ENCODE results near the gene HOXA3. TPM values are rescaled to one million over a fixed set of nuclear protein-coding genes. Genes with fewer than 3 reads are reported as not detected.

Gene HOXA3
- total and polyA plus RNA-seq, 9 of the 15 experiments (the other 6 are each of a cell fraction or from before 2014, with no cell fraction given), result 0.04 to 0.13 TPM; not detected in 7

GRCh38 chr7:27137640-27138315 is 14.6 kb downstream of the HOXA3 start (continued):
- TF ChIP-seq CHD1 (IDR thresholded peaks at IDR 0.05; ENCODE audit: low read length) (no peak), ZC3H8 (IDR thresholded peaks at IDR 0.05) (no peak), CSDE1 (IDR thresholded peaks at IDR 0.05) (no peak), MCM2 (IDR thresholded peaks at IDR 0.05; ENCODE audit: low read depth) (no peak), ZHX1 (conservative IDR thresholded peaks at IDR 0.05; ENCODE audit: low read length) (no peak)

GRCh38 chr7:27134392-27134791 is 18.0 kb downstream of the HOXA3 start:
- H3K36me3 ChIP-seq (ENCODE audit: control insufficient read depth, insufficient read depth, low read length), result no peaks in the 10 kb centered on the region
- ChIA-PET CTCF (ENCODE audit: low intra/inter-chr PET ratio) (no interaction called here), POLR2A (interaction anchor here (0.5 kb wide), 1 partner anchor 35 kb away, joined by 3 read pairs; no protein-coding TSS in a partner anchor)
- ATAC-seq (no peak), DNase-seq (ENCODE audit: extremely low read depth in 1 of 4, low spot score in 3 of 4) (no peak), FAIRE-seq (no peak)
- peaks cover 30 to 33% of the 10 kb centered on the region in 2 experiments for H3K27me3 ChIP-seq (ENCODE audit: control insufficient read depth in 2 of 2, insufficient read depth in 2 of 2, low read length in 2 of 2)
- 0% methylated on average over 2 of the region's 2 CpGs for WGBS (ENCODE audit: insufficient coverage, low coverage, missing lambda C conversion rate)
- H2AFZ ChIP-seq (ENCODE audit: low read depth, low read length), result no peak overlapping the region
- no peak overlapping the region for H3K4me2 ChIP-seq (ENCODE audit: insufficient read depth, low read length)
- H3K79me2 ChIP-seq (ENCODE audit: control insufficient read depth, insufficient read depth, low read length), result no peaks in the 10 kb centered on the region
- H4K20me1 ChIP-seq (replicated peaks; ENCODE audit: control insufficient read depth, insufficient read depth, low read length), result no peaks in the 10 kb centered on the region
- H3K27ac ChIP-seq (ENCODE audit: extremely low read depth, low read depth, low read length), result no peak overlapping the region
- H3K4me3 ChIP-seq, result no peak overlapping the region
- BruUV-seq (replicated peaks), result no TSS peak
- intact Hi-C loops (cut with micrococcal nuclease), result no loop called here
- H3K9me1 ChIP-seq (ENCODE audit: control insufficient read depth, insufficient read depth, low read length), result no peaks in the 10 kb centered on the region
- H3K9ac ChIP-seq (ENCODE audit: insufficient read depth in 1 of 2, low read depth in 2 of 2, low read length in 2 of 2), result no peak overlapping the region
- no peaks in the 10 kb centered on the region for H3K9me3 ChIP-seq (replicated peaks; ENCODE audit: control insufficient read depth, insufficient read depth, low read depth, low read length)
- in situ Hi-C loops (cut with MboI), result no loop called here
- peaks cover 2 to 7% of the 10 kb centered on the region in 2 experiments; a peak in 2 of 5 replicates for H3K4me1 ChIP-seq (replicated peaks in 1 of 2; ENCODE audit: control insufficient read depth in 2 of 2, insufficient read depth in 2 of 2, low read length in 2 of 2)
- TF ChIP-seq TEAD2 (tag; IDR thresholded peaks at IDR 0.05) (no peak), CBX8 (IDR thresholded peaks at IDR 0.05; ENCODE audit: borderline replicate concordance, extremely low read depth, low read depth, low read length, poor library complexity, severe bottlenecking) (peak; percentile 17)

All from K562 (cell line).